CD14-positive monocyte (primary cell): ENCODE measurements around the gene TOX3. TPM values are rescaled to one million over a fixed set of nuclear protein-coding genes. Genes with fewer than 3 reads are reported as not detected.

Source experiments
- DNase-seq, 3 donors: peaks; one replicate each; pipeline ENCODE4 v3.0.0-alpha.2; 2011 to 2022
- H2AFZ ChIP-seq: 2 replicates; pipeline ENCODE4 v1.6.0; 2012; ENCODE audit warnings: mild to moderate bottlenecking, low read depth, low read length, inconsistent platforms; ENCODE audit not compliant: insufficient read depth, poor library complexity, severe bottlenecking
- H3K27ac ChIP-seq, 2 donors: 1 replicate in 1 of 2; 2 replicates in 1 of 2; pipeline ENCODE4 v1.5.1; 2012 to 2013; ENCODE audit warnings: low read length in 2 of 2, control low read depth in 1 of 2, inconsistent platforms in 1 of 2, low read depth in 1 of 2, mild to moderate bottlenecking in 1 of 2
- H3K27me3 ChIP-seq, 2 donors: one replicate each; pipeline versions ENCODE4 v1.6.0 to v1.6.1; 2011 to 2013; ENCODE audit warnings: low read length in 2 of 2; ENCODE audit not compliant: control insufficient read depth in 2 of 2, insufficient read depth in 2 of 2
- H3K36me3 ChIP-seq, 2 donors: replicated peaks in 1 of 2; 1 replicate in 1 of 2; 2 replicates in 1 of 2; pipeline versions ENCODE4 v1.5.1 to v1.6.1; 2012 to 2013; ENCODE audit warnings: low read length in 2 of 2, control low read depth in 1 of 2, inconsistent platforms in 1 of 2, mild to moderate bottlenecking in 1 of 2; ENCODE audit not compliant: insufficient read depth in 2 of 2, control insufficient read depth in 1 of 2
- H3K4me1 ChIP-seq, 2 donors: 1 replicate in 1 of 2; 2 replicates in 1 of 2; pipeline versions ENCODE4 v1.5.1 to v1.6.1; 2012 to 2013; ENCODE audit warnings: low read length in 2 of 2, control low read depth in 1 of 2, inconsistent platforms in 1 of 2, mild to moderate bottlenecking in 1 of 2, moderate library complexity in 1 of 2; ENCODE audit not compliant: insufficient read depth in 2 of 2, control insufficient read depth in 1 of 2
- H3K4me2 ChIP-seq: replicated peaks from 2 replicates; pipeline ENCODE3; 2012; ENCODE audit warnings: low read length, moderate library complexity, mild to moderate bottlenecking; ENCODE audit not compliant: poor library complexity, severe bottlenecking; ENCODE audit errors: extremely low read depth
- H3K4me3 ChIP-seq, 3 experiments: fragments of 200-600 bp in 1 of 3; sonication (generic) in 1 of 3; replicated peaks in 1 of 3; 1 replicate in 2 of 3; 2 replicates in 1 of 3; pipeline ENCODE4 v1.5.1; 2011 to 2013; ENCODE audit warnings: low read length in 3 of 3, mild to moderate bottlenecking in 3 of 3, control low read depth in 2 of 3, low read depth in 2 of 3, inconsistent platforms in 1 of 3, moderate library complexity in 1 of 3
- H3K79me2 ChIP-seq: 2 replicates; pipeline ENCODE4 v1.6.0; 2012; ENCODE audit warnings: mild to moderate bottlenecking, control low read depth, inconsistent platforms, low read length, moderate library complexity; ENCODE audit not compliant: insufficient read depth
- H3K9ac ChIP-seq: 2 replicates; pipeline ENCODE4 v1.6.0; 2017; ENCODE audit warnings: low read length, mild to moderate bottlenecking; ENCODE audit not compliant: insufficient read depth, poor library complexity, severe bottlenecking
- H3K9me3 ChIP-seq, 2 donors: replicated peaks in 1 of 2; 1 replicate in 1 of 2; 2 replicates in 1 of 2; pipeline versions ENCODE4 v1.5.1 to v1.6.1; 2012 to 2013; ENCODE audit warnings: low read length in 2 of 2, control low read depth in 1 of 2; ENCODE audit not compliant: control insufficient read depth in 1 of 2, insufficient read depth in 1 of 2
- H4K20me1 ChIP-seq: 2 replicates; pipeline ENCODE4 v1.6.0; 2012; ENCODE audit warnings: mild to moderate bottlenecking, low read length, control low read depth, moderate library complexity; ENCODE audit not compliant: insufficient read depth
- H3K27ac Mint-ChIP-seq, 7 donors: one replicate each; pipeline ENCODE4 v1.8.0; 2020; ENCODE audit warnings: mild to moderate bottlenecking in 7 of 7, mixed read lengths in 7 of 7, moderate library complexity in 6 of 7, inconsistent platforms in 2 of 7
- H3K27me3 Mint-ChIP-seq, 3 donors: one replicate each; pipeline ENCODE4 v1.8.0; 2021 to 2022; ENCODE audit warnings: low read depth in 3 of 3, mild to moderate bottlenecking in 3 of 3, mixed read lengths in 3 of 3, moderate library complexity in 3 of 3, inconsistent platforms in 1 of 3
- H3K36me3 Mint-ChIP-seq, 2 donors: one replicate each; pipeline ENCODE4 v1.8.0; 2020; ENCODE audit warnings: mixed read lengths in 2 of 2, inconsistent platforms in 1 of 2, mild to moderate bottlenecking in 1 of 2
- H3K4me1 Mint-ChIP-seq: one replicate; pipeline ENCODE4 v1.8.0; 2020; ENCODE audit warnings: mild to moderate bottlenecking, mixed read lengths
- H3K4me3 Mint-ChIP-seq, 2 donors: one replicate each; pipeline ENCODE4 v1.8.0; 2020; ENCODE audit warnings: mild to moderate bottlenecking in 2 of 2, mixed read lengths in 2 of 2, moderate library complexity in 1 of 2
- H3K9me3 Mint-ChIP-seq, 7 donors: one replicate each; pipeline ENCODE4 v1.8.0; 2020 to 2022; ENCODE audit warnings: mixed read lengths in 7 of 7, mild to moderate bottlenecking in 6 of 7, moderate library complexity in 6 of 7, inconsistent platforms in 2 of 7
- WGBS: methylation state at CpG from one replicate; pipeline ENCODE4 v1.1.5; 2013; ENCODE audit warnings: missing lambda C conversion rate; ENCODE audit not compliant: insufficient coverage; 5-methylcytosine and 5-hydroxymethylcytosine counted together
- intact Hi-C, 2 donors: fragments of 100-400 bp; cut with micrococcal nuclease; formaldehyde crosslinking; loops; one replicate each; pipeline versions ENCODE4 v1.15.0 to v1.15.1; 2023
- polyA plus RNA-seq, 3 donors: library from polyadenylated mRNA; depleted of rRNA in 1 of 3; unstranded in 2 of 3; stranded (reverse) in 1 of 3; fragments of 300-500 nt in 2 of 3; fragments of >200 nt in 1 of 3; fragmentation: Illumina TruSeq in 2 of 3; gene quantifications; 1 replicate in 2 of 3; 2 replicates in 1 of 3; pipeline ENCODE4 v1.2.3, GENCODE V29; 2012 to 2021
- TF ChIP-seq, protein P1 (sequence below): fragments of 200-600 bp; IDR thresholded peaks from one replicate; pipeline ENCODE4 v1.8.0; 2022; ENCODE audit warnings: antibody characterized with exemption, mild to moderate bottlenecking

TOX3 gene
- polyA plus RNA-seq, 3 donors = not detected

DNA sequence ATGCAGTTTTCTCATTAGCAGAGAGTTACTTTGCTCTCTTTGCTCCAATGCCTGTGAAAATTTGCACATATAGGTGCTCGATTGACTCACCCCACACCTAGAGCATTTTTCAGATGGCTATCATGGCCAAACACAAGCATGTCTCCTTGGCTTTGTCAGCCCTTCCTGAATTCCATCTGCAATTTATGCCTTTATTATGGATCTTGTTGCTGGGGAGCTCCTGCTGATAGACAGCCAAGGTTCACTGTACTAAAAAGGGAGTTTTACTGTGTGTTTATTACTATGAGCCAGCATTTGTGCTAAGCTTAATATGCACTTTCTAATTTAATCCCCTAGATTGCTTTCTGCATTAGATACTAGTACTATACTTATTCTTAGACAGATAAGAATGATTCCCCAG, 93.3 kb downstream of the TOX3 start:
- peaks cover 0 to 1% (median 0%) of the 10 kb centered on the region in 3 donors for H3K27me3 Mint-ChIP-seq
- no peak overlapping the region for H3K27ac Mint-ChIP-seq
- H3K36me3 Mint-ChIP-seq = no peaks in the 10 kb centered on the region
- no peak overlapping the region for H3K4me3 Mint-ChIP-seq
- Histone ChIP-seq H3K4me3 (no peak overlapping the region), H3K9me3 (no peaks in the 10 kb centered on the region), H3K9ac (no peak overlapping the region), H4K20me1 (no peaks in the 10 kb centered on the region), H3K27me3 (no peaks in the 10 kb centered on the region), H3K79me2 (no peaks in the 10 kb centered on the region), H3K4me1 (no peaks in the 10 kb centered on the region), H3K27ac (no peak overlapping the region), H3K36me3 (no peaks in the 10 kb centered on the region), H3K4me2 (no peak overlapping the region), H2AFZ (no peak overlapping the region)
- TF ChIP-seq, protein P1, sequence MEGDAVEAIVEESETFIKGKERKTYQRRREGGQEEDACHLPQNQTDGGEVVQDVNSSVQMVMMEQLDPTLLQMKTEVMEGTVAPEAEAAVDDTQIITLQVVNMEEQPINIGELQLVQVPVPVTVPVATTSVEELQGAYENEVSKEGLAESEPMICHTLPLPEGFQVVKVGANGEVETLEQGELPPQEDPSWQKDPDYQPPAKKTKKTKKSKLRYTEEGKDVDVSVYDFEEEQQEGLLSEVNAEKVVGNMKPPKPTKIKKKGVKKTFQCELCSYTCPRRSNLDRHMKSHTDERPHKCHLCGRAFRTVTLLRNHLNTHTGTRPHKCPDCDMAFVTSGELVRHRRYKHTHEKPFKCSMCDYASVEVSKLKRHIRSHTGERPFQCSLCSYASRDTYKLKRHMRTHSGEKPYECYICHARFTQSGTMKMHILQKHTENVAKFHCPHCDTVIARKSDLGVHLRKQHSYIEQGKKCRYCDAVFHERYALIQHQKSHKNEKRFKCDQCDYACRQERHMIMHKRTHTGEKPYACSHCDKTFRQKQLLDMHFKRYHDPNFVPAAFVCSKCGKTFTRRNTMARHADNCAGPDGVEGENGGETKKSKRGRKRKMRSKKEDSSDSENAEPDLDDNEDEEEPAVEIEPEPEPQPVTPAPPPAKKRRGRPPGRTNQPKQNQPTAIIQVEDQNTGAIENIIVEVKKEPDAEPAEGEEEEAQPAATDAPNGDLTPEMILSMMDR = no peak
- peaks cover 0 to 7% (median 5%) of the 10 kb centered on the region in 7 donors for H3K9me3 Mint-ChIP-seq
- no peaks in the 10 kb centered on the region for H3K4me1 Mint-ChIP-seq
- intact Hi-C loops = no loop called here
- 67% methylated on average over 1 of the region's 1 CpG for WGBS
- no peak for DNase-seq

DNA sequence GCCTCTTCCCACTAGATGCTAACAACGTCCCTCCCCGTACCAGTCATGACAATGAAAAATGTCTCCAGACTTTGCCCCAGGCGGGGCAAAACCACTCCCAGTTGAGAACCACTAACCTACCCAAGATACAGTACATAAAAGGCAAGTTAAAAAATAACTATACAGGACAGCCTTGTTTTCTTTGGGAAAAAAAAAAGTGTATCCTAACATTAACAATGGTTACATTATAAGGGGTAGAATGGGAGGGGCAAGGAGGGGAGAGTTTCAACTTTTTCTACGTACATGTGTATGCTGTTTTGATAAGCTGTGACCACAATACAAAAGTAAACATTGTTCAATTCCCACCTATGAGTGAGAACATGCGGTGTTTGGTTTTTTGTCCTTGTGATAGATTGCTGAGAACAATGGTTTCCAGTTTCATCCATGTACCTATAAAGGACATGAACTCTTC, 94.9 kb downstream of the TOX3 start:
- no peak overlapping the region for H3K9ac ChIP-seq
- no peaks in the 10 kb centered on the region for H3K27me3 ChIP-seq
- H3K36me3 Mint-ChIP-seq = no peaks in the 10 kb centered on the region
- H4K20me1 ChIP-seq = no peaks in the 10 kb centered on the region
- intact Hi-C loops = no loop called here
- peaks cover 0 to 1% (median 0%) of the 10 kb centered on the region in 3 donors for H3K27me3 Mint-ChIP-seq
- DNase-seq = no peak
- no peak overlapping the region for H3K4me2 ChIP-seq
- H3K4me1 Mint-ChIP-seq = no peaks in the 10 kb centered on the region
- no peaks in the 10 kb centered on the region for H3K4me1 ChIP-seq
- H3K36me3 ChIP-seq = no peaks in the 10 kb centered on the region
- no peaks in the 10 kb centered on the region for H3K9me3 ChIP-seq
- TF ChIP-seq, protein P1 = no peak
- no peak overlapping the region for H3K4me3 ChIP-seq
- H3K79me2 ChIP-seq = no peaks in the 10 kb centered on the region
- no peak overlapping the region for H2AFZ ChIP-seq
- H3K27ac ChIP-seq = no peak overlapping the region
- no peak overlapping the region for H3K4me3 Mint-ChIP-seq
- no peak overlapping the region for H3K27ac Mint-ChIP-seq
- H3K9me3 Mint-ChIP-seq = peaks cover 0 to 7% (median 5%) of the 10 kb centered on the region in 7 donors
- no CpG with 5 or more reads among the region's 5 CpGs for WGBS
